HG03066 (cell line): Measurements from ENCODE around the gene TELO2.

Experiments
- ATAC-seq: cut with Tn5 transposase; IDR thresholded peaks from one replicate; pipeline ENCODE4 v1.9.1; 2021; ENCODE audit warnings: low read depth; ENCODE audit not compliant: unreplicated experiment

Gene TELO2

DNA sequence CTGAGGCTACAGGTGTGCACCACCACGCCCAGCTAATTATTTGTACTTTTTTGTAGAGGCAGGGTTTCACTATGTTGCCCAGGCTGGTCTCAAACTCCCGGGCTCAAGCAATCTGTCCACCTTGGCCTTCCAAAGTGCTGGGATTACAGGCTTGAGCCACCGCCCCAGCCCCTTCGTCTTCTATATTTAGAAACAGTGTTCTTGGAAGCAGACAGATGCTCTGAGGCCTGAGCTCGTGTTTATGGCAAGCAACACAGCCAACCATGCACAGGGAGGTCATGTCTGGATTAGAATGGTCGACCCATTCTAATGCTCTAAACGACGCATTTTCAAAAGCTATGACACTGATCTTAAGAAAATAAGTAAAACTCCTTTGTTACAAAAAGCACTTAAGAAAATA is 56.9 kb downstream of the TELO2 start:
- ATAC-seq: no peak

DNA sequence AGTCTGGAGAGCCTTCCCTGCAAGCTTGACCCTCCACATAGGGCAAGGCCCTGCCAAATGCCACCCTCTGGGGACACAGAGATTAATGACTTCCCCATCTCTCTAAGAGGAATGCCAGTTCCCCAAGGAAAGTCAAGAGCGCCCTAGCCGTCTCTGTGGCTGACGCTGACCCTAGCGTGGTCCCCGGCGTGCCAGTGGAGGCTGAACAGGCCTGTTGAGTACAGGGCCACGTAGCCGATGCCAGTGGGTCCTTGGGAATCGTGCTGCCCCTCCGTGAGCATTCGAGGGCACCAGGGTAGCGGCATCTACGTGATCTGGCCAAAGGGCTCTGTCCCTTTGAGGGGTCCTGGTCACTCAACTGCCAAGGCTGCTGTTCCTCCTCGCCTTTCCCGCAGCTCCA is 57.5 kb downstream of the TELO2 start:
- ATAC-seq: no peak

DNA sequence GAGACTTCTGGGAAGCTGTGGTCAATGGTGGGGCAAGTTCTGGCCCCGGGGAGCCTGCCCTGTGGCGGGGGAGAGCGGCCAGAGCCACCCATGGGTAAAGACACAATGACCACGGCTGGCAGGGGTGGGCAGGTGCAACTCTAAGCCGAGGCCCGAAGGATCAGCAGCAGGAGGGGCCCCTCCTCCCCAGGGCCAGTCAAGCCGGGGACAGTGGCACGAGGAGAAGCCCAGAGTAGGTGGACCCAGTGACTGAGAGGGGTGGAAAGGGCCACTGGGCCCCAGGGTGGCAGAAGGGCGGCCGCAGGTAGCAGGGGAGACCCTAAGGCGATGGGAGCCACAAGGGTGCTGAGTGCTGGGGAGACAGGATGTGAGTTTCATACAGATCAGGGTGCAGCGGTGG is 58.0 kb downstream of the TELO2 start:
- no peak for ATAC-seq

- no peak for ATAC-seq
Measured at GRCh38 chr16:1552129-1552528, 59.0 kb downstream of the TELO2 start.

GRCh38 chr16:1553946-1554825 is 61.0 kb downstream of the TELO2 start:
- no peak for ATAC-seq

GRCh38 chr16:1554826-1555445 is 61.8 kb downstream of the TELO2 start:
- ATAC-seq: no peak

- ATAC-seq: no peak
Measured at GRCh38 chr16:1556254-1556653, 63.1 kb downstream of the TELO2 start.

- no peak for ATAC-seq
Measured at GRCh38 chr16:1557074-1557473, 63.9 kb downstream of the TELO2 start.

- no peak for ATAC-seq
Measured at GRCh38 chr16:1557576-1557975, 64.4 kb downstream of the TELO2 start.

DNA sequence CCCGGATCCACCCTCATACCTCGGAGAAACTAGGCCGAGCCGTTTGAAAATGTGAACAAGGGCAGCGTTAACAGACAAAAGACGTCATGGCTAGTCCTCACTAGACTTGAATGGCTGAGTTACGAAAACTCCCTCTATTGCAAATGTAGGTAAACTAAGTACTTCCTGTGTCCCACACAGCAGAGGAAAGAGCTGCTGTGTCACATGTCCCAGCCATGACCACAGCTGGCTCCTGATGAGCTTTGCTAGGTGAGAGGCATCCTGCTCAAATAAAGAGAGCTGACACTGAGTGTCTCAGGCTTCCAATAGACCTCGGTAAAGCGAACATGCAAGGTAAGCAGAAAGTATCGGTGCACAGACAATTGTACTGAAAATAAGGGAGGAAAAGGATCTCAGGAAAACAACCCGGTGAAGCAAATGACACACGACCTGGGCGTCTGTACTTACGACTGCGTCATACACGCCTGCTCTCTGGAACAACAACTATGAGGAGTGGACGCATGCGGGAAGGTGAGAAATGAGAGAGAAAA is 66.4 kb downstream of the TELO2 start:
- no peak for ATAC-seq
